Stimulated activated naive CD4-positive, alpha-beta T cell (primary cell): ENCODE results near the gene MAP3K2.
"Not testable (repeated sequence)": the region's sequence is repeated elsewhere in the genome, so short reads cannot be mapped to it uniquely, and the experiment has no call there.

ENCODE experiments used
- DNase-seq, 6 experiments: peaks; one replicate each; lab custom pipeline; 2025; lab: John Stamatoyannopoulos, UW

Gene MAP3K2

DNA sequence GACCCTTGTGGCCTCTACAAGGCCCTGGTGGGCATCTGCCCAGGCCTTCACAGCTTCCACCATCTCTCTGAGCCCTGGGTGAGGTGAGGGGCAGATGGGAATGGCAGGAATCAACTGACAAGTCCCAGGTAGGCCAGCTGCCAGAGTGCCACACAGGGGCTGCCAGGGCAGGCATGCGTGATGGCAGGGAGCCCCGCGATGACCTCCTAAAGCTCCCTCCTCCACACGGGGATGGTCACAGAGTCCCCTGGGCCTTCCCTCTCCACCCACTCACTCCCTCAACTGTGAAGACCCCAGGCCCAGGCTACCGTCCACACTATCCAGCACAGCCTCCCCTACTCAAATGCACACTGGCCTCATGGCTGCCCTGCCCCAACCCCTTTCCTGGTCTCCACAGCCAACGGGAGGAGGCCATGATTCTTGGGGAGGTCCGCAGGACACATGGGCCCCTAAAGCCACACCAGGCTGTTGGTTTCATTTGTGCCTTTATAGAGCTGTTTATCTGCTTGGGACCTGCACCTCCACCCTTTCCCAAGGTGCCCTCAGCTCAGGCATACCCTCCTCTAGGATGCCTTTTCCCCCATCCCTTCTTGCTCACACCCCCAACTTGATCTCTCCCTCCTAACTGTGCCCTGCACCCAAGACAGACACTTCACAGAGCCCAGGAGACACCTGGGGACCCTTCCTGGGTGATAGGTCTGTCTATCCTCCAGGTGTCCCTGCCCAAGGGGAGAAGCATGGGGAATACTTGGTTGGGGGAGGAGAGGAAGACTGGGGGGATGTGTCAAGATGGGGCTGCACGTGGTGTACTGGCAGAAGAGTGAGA, 32.5 kb upstream of the MAP3K2 start:
- DNase-seq = no peak

DNA sequence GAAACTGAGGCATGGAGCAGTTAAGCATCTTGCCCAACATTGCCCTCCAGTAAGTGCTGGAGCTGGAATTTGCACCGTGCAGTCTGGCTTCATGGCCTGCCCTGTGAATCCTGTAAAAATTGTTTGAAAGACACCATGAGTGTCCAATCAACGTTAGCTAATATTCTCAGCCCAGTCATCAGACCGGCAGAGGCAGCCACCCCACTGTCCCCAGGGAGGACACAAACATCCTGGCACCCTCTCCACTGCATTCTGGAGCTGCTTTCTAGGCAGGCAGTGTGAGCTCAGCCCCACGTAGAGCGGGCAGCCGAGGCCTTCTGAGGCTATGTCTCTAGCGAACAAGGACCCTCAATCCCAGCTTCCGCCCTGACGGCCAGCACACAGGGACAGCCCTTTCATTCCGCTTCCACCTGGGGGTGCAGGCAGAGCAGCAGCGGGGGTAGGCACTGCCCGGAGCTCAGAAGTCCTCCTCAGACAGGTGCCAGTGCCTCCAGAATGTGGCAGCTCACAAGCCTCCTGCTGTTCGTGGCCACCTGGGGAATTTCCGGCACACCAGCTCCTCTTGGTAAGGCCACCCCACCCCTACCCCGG, 31.8 kb upstream of the MAP3K2 start:
- DNase-seq = no peak

DNA sequence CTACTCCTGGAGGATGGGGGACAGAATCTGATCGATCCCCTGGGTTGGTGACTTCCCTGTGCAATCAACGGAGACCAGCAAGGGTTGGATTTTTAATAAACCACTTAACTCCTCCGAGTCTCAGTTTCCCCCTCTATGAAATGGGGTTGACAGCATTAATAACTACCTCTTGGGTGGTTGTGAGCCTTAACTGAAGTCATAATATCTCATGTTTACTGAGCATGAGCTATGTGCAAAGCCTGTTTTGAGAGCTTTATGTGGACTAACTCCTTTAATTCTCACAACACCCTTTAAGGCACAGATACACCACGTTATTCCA, 31.3 kb upstream of the MAP3K2 start:
- DNase-seq = no peak

DNA sequence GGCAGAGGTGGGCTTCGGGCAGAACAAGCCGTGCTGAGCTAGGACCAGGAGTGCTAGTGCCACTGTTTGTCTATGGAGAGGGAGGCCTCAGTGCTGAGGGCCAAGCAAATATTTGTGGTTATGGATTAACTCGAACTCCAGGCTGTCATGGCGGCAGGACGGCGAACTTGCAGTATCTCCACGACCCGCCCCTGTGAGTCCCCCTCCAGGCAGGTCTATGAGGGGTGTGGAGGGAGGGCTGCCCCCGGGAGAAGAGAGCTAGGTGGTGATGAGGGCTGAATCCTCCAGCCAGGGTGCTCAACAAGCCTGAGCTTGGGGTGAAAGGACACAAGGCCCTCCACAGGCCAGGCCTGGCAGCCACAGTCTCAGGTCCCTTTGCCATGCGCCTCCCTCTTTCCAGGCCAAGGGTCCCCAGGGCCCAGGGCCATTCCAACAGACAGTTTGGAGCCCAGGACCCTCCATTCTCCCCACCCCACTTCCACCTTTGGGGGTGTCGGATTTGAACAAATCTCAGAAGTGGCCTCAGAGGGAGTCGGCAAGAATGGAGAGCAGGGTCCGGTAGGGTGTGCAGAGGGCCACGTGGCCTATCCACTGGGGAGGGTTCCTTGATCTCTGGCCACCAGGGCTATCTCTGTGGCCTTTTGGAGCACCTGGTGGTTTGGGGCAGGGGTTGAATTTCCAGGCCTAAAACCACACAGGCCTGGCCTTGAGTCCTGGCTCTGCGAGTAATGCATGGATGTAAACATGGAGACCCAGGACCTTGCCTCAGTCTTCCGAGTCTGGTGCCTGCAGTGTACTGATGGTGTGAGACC, 30.7 kb upstream of the MAP3K2 start, which contains the start of gene PROC:
PROC (plus strand) TSS at position 128 of the 812 bp plus-strand sequence. CDS start 1,516 bp downstream, outside the sequence.
- no peak for DNase-seq

DNA sequence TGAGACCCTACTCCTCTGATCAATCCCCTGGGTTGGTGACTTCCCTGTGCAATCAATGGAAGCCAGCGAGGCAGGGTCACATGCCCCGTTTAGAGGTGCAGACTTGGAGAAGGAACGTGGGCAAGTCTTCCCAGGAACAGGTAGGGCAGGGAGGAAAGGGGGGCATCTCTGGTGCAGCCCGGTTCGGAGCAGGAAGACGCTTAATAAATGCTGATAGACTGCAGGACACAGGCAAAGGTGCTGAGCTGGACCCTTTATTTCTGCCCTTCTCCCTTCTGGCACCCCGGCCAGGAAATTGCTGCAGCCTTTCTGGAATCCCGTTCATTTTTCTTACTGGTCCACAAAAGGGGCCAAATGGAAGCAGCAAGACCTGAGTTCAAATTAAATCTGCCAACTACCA, 29.6 kb upstream of the MAP3K2 start:
- DNase-seq = no peak

DNA sequence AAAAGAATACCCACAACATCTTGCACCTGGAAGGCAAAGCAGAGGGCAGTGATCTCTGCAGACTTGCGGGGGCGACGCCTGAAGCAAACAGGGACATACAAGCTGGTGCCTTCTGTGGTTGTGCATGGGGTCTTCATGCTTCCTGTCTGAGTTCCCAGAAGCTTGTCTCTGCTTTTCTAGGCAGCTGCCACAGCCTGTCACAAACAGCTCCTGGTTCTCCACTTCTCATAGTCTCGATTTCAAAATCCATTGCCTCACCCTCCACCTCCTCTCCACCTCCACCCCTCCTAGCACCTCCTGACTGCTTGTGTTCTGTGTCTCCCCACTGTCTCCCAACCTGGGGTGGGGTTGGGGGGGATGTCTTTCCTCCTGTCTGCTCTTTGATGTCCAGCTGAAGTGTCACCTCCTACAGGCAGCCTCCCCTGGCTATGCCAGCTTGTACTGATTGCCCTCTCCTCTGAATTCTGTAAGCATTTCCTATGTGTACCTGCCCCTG, 28.8 kb upstream of the MAP3K2 start:
- DNase-seq = peak in 1 of 6 experiments; percentile 36

DNA sequence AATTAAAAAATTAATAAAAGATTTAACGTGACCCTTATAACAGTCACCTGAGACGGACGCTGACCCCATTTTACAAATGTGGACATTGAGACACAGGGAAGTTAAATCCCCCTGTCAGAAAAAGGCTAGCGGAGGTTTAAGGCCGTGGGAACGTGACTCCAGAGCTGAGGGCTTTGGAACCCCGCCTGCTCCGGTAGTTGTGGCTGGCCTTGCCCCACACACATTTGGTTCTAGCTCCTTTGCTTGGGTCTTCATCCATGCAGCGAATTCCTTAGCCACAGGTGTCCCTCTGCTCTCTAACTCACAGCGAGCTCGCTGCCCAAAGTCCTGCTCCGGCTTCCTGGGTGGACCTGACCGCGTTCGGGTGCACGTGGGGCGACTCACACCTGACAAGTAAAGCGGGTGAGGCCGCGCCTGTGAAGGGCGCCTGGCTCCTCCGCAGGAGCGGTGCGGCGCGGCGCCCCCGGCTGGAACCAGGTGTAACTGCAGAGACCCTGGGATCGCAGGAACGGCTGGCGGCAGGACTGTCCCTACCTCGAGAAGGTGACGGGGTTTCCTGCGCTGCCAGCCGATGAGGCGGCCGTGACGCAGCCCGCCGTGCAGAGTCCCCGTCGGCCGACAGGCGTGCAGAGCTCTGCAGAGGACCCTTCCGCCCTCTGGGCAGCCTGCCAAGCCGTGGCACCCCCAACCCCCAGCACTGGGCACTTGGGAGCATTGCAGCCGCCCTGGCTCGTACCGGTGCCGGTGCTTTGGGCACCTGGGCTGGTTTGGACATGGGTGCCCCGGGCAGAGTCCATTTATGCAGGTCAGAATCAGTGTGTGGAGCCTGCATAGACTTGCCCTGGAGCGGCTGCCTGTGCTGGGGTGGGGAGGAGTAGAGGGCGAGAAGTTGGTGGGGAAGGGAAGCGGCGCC, 28.1 kb upstream of the MAP3K2 start:
- DNase-seq = peak; percentile 71 to 80 (median 76)

DNA sequence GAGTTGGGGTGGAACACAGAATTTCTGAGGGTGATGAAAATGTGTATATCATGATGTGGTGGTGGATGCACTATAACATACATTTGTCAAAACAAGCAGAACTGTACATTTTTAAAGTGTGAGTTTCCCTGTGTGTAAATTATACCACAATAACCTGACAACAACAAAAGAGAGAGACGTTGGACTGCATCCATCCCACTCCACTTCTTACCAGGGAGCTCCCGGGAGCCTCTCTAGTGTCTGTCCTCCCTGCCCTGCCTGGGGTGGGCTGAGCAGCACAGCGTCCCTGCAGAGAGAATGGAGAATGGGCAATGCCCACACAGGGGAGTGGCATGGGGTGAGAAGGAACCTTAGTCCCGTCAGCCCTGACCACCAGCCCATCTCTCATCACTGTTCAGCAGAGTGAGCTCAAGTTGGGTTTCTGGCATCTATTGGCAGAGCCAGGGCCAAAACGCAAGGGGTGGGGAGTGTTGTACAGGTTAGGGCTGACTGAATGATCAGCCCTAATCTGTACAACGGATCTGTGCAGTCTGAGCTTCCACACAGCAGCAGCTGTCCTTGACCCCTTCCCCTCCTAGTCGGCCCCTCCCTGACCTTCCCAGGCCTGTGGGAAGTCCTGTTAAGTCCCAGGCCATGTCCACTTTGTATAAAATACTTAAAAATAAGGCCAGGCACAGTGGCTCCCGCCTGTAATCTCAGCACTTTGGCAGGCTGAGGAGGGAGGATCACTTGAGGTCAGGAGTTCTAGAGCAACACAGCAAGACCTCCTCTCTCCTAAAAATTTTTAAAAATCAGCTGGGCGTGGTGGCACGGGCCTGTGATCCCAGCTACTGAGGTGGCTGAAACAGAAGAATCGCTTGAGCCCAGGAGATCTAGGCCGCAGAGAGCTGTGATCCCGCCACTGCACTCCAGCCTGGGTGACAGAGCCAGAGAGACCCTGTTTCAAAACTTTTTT, 27.1 kb upstream of the MAP3K2 start:
- no peak for DNase-seq

DNA sequence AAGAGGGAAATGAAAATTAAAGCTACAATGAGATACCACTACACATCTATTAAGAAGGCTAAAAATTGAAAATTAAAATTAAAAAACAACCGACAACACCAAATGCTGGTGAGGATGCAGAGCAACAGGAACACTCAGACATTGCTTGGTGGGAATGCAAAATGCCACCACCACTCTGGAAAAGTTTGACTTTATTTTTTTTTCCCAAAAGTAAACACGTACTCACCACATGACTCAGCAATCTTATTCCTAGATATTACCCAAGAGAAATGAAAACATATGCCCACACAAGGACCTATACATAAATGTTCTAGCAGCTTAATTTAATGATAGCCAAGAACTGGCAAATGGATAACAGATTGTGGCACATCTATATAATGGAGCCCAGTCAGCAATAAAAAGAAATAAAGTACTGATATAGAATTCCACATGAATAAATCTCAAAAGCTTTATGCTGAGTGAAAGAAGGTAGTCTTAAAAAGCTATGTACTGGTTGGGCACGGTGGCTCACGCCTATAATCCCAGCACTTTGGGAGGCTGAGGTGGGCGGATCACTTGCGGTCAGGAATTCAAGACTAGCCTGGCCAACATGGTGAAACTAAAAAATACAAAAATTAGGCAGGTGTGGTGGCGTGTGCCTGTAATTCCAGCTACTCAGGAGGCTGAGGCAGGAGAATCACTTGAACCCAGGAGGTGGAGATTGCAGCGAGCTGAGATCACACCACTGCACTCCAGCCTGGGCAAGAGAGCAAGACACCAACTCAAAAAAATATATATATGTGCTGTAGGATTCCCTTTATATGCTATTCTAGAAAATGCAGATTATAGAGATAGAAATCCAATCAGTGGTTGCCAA, 26.2 kb upstream of the MAP3K2 start:
- no peak for DNase-seq

DNA sequence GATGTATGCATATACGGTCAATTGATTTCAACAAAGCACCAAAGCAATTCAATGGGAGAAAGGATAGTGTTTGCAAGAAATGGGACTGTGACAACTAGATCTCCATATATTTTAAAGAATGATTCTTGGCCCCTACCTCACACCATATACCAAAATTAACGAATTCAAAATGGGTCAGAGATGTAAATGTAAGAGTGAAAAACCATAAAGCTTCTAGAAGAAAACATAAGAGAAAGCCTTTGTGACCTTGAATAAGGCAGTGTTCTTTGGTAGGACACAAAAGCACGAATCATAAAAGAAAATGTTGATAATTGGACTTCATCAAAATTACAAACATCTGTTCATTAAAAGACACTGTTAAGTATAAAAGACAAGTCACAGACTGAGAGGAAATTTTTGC, 25.4 kb upstream of the MAP3K2 start:
- no peak for DNase-seq

DNA sequence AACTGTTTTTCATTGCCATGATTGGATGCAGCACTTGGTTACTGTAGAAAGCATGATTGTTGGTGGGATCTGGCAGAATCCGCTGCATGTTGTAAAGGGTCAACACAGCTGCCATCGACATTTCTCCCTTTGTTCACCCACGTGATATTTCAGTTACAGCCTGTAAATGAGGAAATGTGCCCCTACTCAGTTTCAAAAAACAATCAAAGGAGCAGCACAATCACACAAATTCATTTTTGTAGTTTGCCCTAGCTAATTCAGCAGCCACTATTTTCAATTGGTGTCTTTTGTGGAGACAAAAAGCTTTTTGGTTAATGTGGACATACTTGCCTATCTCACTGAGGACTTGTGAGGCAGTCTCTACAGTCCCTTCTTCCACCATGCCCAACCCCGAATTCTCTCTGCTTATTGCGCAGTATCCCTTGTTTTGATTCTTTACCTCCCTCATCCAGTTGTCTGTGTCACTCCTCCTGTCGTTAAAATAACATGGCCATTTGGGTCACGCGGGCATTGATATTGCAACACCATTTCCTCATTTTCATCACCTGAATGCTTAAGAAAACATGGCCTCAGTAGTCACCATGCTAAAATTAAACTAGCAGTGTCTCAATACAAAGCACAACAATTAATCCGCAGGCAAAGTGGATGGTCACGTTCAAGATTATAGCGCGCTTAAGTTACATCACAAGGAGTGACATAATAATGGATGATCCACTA, 24.0 kb upstream of the MAP3K2 start:
- no peak for DNase-seq

DNA sequence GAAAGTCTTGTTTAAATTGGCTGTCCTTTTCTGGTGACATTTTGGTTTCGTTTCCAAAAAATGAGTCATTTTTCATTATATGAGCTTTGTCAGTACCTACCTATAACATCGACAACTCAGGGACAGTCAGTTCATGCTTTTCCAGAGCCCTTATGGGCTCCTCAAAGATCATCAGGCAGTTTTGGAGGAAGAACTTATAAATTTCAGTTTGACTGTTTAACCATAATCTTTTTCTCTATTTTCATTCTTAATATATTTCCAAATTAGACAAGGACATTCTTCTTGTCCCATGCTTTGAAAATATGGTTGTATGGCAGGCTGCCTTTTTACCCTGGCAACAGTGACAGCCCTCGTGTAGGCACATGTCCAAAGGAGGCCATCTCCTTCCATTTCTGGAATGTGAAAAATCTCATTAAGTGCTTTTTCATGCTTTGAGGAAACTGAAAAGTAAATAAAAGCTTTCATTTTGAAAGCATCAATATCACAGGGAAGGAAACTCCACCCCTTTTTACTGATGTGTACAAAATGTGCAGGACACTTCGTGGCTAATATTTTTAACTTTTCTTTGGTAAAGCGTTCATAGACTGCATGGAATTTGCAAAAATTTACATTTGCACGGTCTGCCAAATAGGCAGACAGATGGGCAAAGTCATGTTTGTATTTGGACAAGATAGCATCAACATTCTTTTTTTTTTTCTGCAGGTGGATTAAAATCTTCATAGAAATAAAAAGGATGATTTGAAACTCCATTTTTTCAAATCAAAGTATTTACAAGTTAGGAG, 23.3 kb upstream of the MAP3K2 start:
- DNase-seq = no peak

DNA sequence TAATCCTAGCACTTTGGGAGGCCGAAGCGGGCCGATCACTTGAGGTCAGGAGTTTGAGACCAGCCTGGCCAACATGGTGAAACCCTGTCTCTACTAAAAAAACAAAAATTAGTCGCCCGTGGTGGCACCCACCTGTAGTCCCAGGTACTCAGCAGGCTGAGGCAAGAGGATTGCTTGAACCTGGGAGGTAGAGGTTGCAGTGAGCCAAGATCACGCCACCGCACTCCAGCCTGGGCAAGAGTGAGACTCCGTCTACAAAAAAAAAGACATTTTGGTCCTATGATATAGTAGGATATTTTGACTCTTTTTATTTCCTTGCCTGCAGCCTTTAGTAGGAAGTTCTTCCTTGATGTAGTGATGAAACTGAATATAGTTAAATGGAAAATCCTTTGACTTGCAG, 21.9 kb upstream of the MAP3K2 start:
- DNase-seq = not testable (repeated sequence)

DNA sequence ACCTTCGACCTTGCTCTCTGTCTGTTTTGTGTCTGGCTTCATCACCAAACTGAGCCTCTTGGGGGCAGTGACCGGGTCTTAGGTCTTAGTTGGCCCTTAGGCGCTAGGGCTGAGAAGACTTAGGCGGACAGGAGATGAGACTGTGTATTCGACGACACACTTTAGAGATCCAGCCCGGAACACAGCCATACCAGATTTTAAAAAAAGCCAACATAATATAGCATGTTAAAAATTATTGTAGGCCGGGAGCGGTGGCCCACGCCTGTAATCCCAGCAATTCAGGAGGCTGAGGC, 21.0 kb upstream of the MAP3K2 start:
- no peak for DNase-seq

DNA sequence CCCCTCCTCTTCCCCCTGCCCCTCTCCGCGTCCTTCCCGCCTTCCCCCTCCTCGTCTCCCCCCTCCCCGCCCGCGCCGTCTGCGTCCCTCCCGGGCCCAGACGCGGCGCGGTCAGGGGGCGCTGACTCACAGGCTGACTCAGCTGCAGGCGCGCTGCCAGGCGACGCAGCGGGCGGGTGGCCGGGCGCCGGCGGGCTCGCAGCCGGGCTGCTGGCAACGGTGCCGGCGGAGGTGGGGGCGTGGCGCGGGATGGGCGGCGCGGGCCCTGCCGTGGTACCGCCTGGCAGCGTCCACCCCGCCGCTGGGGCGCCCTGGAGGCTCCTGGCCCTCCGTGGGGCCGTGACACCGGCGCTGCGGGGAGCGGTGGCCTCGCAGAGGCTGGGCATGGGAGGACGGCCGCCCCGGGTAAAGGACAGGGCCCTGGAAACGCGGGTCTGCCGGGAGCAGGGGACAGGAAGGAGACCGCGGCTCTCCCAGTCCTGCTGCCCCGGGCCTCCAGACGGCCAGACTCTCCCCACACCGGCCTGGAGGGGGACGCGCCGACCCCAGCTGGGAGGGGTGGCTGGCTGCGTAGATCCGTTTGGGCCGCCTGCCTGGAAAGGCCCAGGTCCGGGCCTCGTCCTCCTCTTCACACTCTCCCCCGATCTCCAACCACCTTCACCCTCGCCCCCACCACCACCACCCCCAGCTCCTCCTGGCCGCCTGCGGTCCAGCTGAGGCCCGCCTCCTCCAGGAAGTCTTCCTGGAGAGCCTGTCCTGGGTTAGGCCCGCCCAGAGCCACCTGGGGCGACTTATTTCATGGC, 20.4 kb upstream of the MAP3K2 start:
- DNase-seq = peak; percentile 34 to 82 (median 66)

DNA sequence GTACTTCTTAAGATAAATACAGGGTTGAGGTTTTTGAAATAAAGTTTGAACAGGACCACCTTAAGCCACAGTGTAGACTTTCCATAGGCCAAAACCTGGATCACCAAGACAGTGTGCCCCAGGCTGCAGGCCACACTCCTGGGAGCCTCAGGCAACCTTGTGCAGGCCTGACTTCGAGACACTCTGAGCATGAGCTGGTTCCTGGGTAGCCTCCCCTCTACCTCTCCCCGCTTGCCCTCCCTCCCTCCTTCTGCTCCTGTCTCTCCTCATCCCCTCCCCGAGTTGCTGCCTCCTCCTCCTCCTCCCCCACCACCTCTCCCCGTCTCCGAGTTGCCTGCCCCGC, 19.9 kb upstream of the MAP3K2 start:
- DNase-seq = no peak

DNA sequence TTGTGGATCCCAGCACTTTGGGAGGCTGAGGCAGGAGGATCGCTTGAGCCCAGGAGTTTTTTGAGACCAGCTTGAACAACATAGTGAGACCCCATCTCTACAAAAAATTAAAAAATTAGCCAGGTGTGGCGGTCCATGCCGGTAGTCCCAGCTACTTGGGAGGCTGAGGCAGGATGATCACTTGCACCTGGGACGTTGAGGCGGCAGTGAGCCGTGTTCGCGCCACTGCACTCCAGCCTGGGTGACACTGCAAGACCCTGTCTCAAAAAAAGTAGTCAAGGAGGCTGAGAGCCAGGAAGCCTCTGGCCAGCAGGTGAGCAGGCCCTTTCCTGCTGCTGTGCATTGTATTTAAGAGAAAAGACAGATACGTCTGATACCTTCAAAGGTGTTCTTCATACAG, 19.3 kb upstream of the MAP3K2 start:
- DNase-seq = no peak

DNA sequence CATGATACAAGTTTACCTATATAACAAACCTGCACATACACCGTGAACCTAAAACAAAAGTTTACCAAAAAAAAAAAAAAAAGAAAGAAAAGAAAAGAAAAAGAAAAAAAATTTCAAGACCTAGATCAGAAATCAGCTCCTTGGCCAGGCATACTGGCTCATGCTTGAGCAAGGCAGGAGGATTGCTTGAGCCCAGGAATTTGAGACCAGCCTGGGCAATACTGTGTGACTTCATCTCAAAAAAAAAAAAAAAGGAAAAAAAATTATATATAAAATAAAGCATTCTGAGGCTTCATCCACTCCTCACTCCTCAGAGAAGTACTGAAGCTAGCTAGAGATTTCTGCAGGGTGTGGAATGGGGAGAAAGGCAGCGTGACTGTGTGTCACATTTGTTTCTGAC, 18.7 kb upstream of the MAP3K2 start:
- no peak for DNase-seq
